Activated CD4-positive, alpha-beta memory T cell treated with anti-CD3 and anti-CD28 coated beads for 36 hours (primary cell): ENCODE results near the gene PARD6G. TPM values are rescaled to one million over a fixed set of nuclear protein-coding genes. Genes with fewer than 3 reads are reported as not detected.

Experiments used
- CTCF ChIA-PET: fragments of 350-600 bp; sonication (Branson Sonifier 250); formaldehyde crosslinking; loops from one replicate; lab custom pipeline; 2021; ENCODE audit warnings: antibody characterized with exemption, inconsistent platforms; lab: Charles Lee
- POLR2A ChIA-PET: fragments of 350-600 bp; sonication (Branson Sonifier 250); formaldehyde crosslinking; loops from one replicate; lab custom pipeline; 2021; ENCODE audit warnings: antibody characterized with exemption; lab: Charles Lee
- DNase-seq: peaks from one replicate; pipeline ENCODE4 v3.0.0-alpha.2; 2020
- H3K27ac Mint-ChIP-seq: one replicate; pipeline ENCODE4 v1.8.0; 2021; ENCODE audit warnings: mixed read lengths
- H3K27me3 Mint-ChIP-seq: one replicate; pipeline ENCODE4 v1.8.0; 2021; ENCODE audit warnings: mixed read lengths
- H3K36me3 Mint-ChIP-seq: one replicate; pipeline ENCODE4 v1.8.0; 2021; ENCODE audit warnings: mixed read lengths
- H3K4me1 Mint-ChIP-seq: one replicate; pipeline ENCODE4 v1.8.0; 2021; ENCODE audit warnings: low read depth, mixed read lengths
- H3K4me3 Mint-ChIP-seq: one replicate; pipeline ENCODE4 v1.8.0; 2021; ENCODE audit warnings: mild to moderate bottlenecking, mixed read lengths
- H3K9me3 Mint-ChIP-seq: one replicate; pipeline ENCODE4 v1.8.0; 2021; ENCODE audit warnings: mixed read lengths
- intact Hi-C: fragments of 100-400 bp; cut with micrococcal nuclease; formaldehyde crosslinking; loops from one replicate; pipeline ENCODE4 v1.15.1; 2023
- total RNA-seq, 2 experiments: library from RNA; stranded (reverse); gene quantifications; one replicate each; pipeline ENCODE4 v1.2.3, GENCODE V29; 2021

Gene PARD6G
- total RNA-seq, 2 experiments from 2014 or later, result 0.17 to 0.40 TPM

GRCh38 chr18:80250740-80251364 lies 3.5 kb upstream of the PARD6G start:
- CTCF ChIA-PET, result interaction anchor here (0.6 to 3.0 kb wide), 4 partner anchors 38 to 547 kb away, joined by 3 to 13 read pairs (median 3); no protein-coding TSS in a partner anchor

DNA sequence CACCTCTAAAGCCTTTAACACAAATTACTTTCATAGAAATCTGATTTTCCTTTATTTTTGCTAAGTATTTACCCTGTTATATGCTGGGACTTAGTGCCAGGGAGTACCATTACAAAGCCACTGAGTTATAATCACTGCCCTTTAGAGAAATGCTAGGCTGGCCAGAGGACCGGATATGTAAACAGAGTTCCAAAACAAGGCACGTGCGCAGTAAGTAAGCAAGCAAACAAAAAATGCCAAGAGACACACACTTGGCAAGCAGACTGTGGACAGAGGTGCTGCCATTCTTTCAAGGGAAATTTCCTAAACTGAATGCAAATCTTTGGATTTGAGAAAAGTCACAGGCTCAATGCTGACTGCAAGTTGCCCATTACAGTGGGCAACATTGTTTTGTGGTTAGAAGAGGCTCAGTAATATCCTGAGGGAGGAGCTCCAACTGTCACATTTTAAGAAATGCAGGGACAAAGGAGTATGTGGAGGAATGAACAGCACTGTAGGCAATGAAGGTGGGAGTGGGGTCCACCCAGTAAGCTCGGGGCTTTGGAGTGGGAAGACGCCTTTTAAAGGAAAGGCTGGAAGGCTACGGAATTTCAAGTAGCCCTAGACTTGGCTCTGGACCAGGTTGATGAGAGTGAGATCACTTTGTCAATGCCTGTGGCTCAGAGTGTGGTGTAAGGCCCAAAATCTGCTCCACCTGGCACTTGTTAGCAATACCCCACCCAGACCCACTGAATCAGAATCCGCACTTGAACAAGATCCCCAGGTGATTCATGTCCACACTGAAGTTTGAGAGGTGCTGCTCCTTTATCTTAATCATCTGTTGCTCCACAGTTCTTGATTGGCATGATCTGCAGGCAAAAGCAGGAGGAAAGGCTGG lies 2.1 kb upstream of the PARD6G start:
- DNase-seq, result no peak
- POLR2A ChIA-PET, result no interaction called here
- H3K36me3 Mint-ChIP-seq, result no peaks in the 10 kb centered on the region
- H3K27ac Mint-ChIP-seq, result no peak overlapping the region
- H3K9me3 Mint-ChIP-seq, result no peaks in the 10 kb centered on the region
- CTCF ChIA-PET, result interaction anchor here (0.9 to 2.5 kb wide), 2 partner anchors 55 to 92 kb away, joined by 3 to 11 read pairs; no protein-coding TSS in a partner anchor
- intact Hi-C loops, result no loop called here
- H3K27me3 Mint-ChIP-seq, result peaks cover 22% of the 10 kb centered on the region
- peaks cover 5% of the 10 kb centered on the region for H3K4me1 Mint-ChIP-seq
- no peak overlapping the region for H3K4me3 Mint-ChIP-seq

More at GRCh38 chr18:80250740-80251364, 3.5 kb upstream of the PARD6G start:
- Mint-ChIP-seq H3K4me1 (peaks cover 3% of the 10 kb centered on the region), H3K27me3 (peaks cover 10% of the 10 kb centered on the region), H3K36me3 (no peaks in the 10 kb centered on the region), H3K27ac (no peak overlapping the region), H3K4me3 (no peak overlapping the region), H3K9me3 (no peaks in the 10 kb centered on the region)
- POLR2A ChIA-PET, result no interaction called here
- intact Hi-C loops, result no loop called here
- no peak for DNase-seq

DNA sequence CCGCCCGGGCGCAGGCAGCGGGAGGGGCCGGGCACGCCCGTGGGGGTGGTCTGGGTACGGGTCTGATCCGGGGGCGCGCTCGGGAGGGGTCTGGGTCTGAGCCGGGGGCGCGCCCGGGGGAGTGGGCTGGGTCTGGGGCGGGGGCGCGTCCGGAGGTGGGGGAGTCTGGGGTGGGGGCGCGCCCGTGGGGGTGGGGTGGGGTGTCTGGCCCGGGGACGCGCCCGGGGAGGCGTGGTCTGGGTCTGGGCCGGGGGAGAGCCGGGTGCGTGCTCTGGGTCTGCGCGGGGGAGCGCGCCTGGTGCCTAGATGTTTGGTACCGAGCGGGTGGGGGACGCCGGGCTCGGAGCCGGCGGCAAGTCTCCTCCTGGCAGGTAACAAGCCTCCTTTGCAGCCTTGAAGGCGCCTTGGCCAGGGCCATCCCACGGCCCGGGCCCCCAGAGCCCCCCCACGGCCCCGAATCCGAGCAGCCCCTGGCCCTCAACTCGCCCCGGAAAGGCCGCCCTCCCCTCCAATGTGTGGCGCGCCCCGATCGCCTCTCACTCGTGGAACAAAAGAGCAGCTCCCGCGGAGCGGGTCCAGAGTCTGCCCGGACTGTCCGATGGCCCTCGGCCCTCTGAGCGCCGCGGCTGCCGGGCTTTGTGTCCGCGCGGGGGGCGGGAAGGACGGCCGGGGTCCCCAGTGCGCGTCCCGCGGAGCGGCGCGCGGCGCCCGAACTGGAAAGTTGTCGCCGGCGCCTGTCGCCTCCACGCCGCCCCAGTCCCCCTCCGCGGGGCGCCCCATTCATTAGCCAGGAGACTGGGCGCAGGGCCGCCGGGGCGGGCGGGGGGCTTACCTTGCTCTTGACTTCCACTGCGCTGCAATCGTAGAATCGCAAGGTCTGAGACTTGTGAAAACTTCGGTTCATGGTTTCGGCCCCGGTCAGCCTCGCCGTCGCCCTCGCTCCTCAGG lies 595 bp downstream of the PARD6G start:
- Mint-ChIP-seq H3K27me3 (peaks cover 36% of the 10 kb centered on the region), H3K27ac (no peak overlapping the region), H3K9me3 (no peaks in the 10 kb centered on the region), H3K36me3 (no peaks in the 10 kb centered on the region), H3K4me3 (peak overlapping the region; percentile 8), H3K4me1 (peaks cover 5% of the 10 kb centered on the region)
- CTCF ChIA-PET, result interaction anchor here (0.6 to 1.0 kb wide), 3 partner anchors 46 to 89 kb away, joined by 3 read pairs; no protein-coding TSS in a partner anchor
- no peak for DNase-seq
- POLR2A ChIA-PET, result no interaction called here
- intact Hi-C loops, result no loop called here

- peaks cover 37% of the 10 kb centered on the region for H3K27me3 Mint-ChIP-seq
- H3K27ac Mint-ChIP-seq, result no peak overlapping the region
- CTCF ChIA-PET, result interaction anchor here (1.9 kb wide), 1 partner anchor 86 kb away, joined by 4 read pairs; no protein-coding TSS in a partner anchor
- H3K4me1 Mint-ChIP-seq, result peaks cover 5% of the 10 kb centered on the region
- no peaks in the 10 kb centered on the region for H3K9me3 Mint-ChIP-seq
- intact Hi-C loops, result no loop called here
- DNase-seq, result no peak
- peak overlapping the region; percentile 53 for H3K4me3 Mint-ChIP-seq
- H3K36me3 Mint-ChIP-seq, result no peaks in the 10 kb centered on the region
- POLR2A ChIA-PET, result interaction anchor here (1.5 kb wide), 1 partner anchor 44 kb away, joined by 3 read pairs; no protein-coding TSS in a partner anchor
Observed at GRCh38 chr18:80245781-80246444, 1.4 kb downstream of the PARD6G start.

GRCh38 chr18:80244956-80245730 lies 2.2 kb downstream of the PARD6G start:
- ChIA-PET CTCF (interaction anchor here (1.0 to 1.9 kb wide), 2 partner anchors 76 to 85 kb away, joined by 3 to 4 read pairs; no protein-coding TSS in a partner anchor), POLR2A (interaction anchor here (1.5 kb wide), 1 partner anchor 43 kb away, joined by 3 read pairs; no protein-coding TSS in a partner anchor)
- Mint-ChIP-seq H3K27ac (no peak overlapping the region), H3K4me1 (peaks cover 5% of the 10 kb centered on the region), H3K4me3 (no peak overlapping the region), H3K36me3 (no peaks in the 10 kb centered on the region), H3K9me3 (no peaks in the 10 kb centered on the region), H3K27me3 (peaks cover 43% of the 10 kb centered on the region)
- no peak for DNase-seq
- intact Hi-C loops, result no loop called here

GRCh38 chr18:80244167-80244566 lies 3.1 kb downstream of the PARD6G start:
- H3K36me3 Mint-ChIP-seq, result no peaks in the 10 kb centered on the region
- H3K9me3 Mint-ChIP-seq, result no peaks in the 10 kb centered on the region
- peaks cover 44% of the 10 kb centered on the region for H3K27me3 Mint-ChIP-seq
- CTCF ChIA-PET, result interaction anchor here (1.9 kb wide), 1 partner anchor 84 kb away, joined by 4 read pairs; no protein-coding TSS in a partner anchor
- POLR2A ChIA-PET, result interaction anchor here (1.4 to 1.5 kb wide), 2 partner anchors 42 to 97 kb away, joined by 3 read pairs; no protein-coding TSS in a partner anchor
- intact Hi-C loops, result no loop called here
- H3K4me3 Mint-ChIP-seq, result no peak overlapping the region
- peaks cover 5% of the 10 kb centered on the region for H3K4me1 Mint-ChIP-seq
- H3K27ac Mint-ChIP-seq, result no peak overlapping the region
- no peak for DNase-seq

DNA sequence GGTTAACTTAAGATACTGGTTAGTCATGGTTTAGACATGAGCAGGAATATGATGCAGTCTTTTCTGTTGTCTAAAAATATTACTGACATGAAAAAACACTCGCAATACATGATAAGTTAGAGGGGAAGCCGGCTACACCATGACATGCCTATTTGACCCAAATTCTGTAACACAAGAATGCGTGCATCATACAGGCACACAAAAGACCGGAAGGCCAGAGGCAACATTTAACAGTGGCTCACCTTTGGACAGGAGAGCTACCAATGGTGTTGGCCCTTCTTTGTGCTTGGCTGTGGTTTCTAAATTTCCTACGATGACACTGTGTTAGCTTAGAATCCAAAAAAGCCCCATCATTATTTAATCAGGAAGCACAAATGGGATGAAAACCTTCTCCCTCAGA lies 4.1 kb downstream of the PARD6G start:
- intact Hi-C loops, result no loop called here
- no peaks in the 10 kb centered on the region for H3K36me3 Mint-ChIP-seq
- no peak overlapping the region for H3K27ac Mint-ChIP-seq
- H3K27me3 Mint-ChIP-seq, result peaks cover 42% of the 10 kb centered on the region
- H3K9me3 Mint-ChIP-seq, result no peaks in the 10 kb centered on the region
- ChIA-PET POLR2A (interaction anchor here (1.4 kb wide), 1 partner anchor 96 kb away, joined by 3 read pairs; no protein-coding TSS in a partner anchor), CTCF (no interaction called here)
- no peak for DNase-seq
- peaks cover 5% of the 10 kb centered on the region for H3K4me1 Mint-ChIP-seq
- H3K4me3 Mint-ChIP-seq, result no peak overlapping the region

- Mint-ChIP-seq H3K4me1 (peaks cover 5% of the 10 kb centered on the region), H3K36me3 (no peaks in the 10 kb centered on the region), H3K4me3 (no peak overlapping the region), H3K27me3 (peaks cover 38% of the 10 kb centered on the region), H3K9me3 (no peaks in the 10 kb centered on the region), H3K27ac (no peak overlapping the region)
- intact Hi-C loops, result no loop called here
- no peak for DNase-seq
- ChIA-PET CTCF (interaction anchor here (0.6 to 2.8 kb wide), 2 partner anchors 66 to 84 kb away, joined by 3 to 10 read pairs; no protein-coding TSS in a partner anchor), POLR2A (no interaction called here)
Observed at GRCh38 chr18:80241919-80242777, 5.2 kb downstream of the PARD6G start.

- ChIA-PET POLR2A (no interaction called here), CTCF (interaction anchor here (2.8 kb wide), 1 partner anchor 81 kb away, joined by 10 read pairs; no protein-coding TSS in a partner anchor)
- no peak overlapping the region for H3K27ac Mint-ChIP-seq
- peaks cover 6% of the 10 kb centered on the region for H3K9me3 Mint-ChIP-seq
- no peak overlapping the region for H3K4me3 Mint-ChIP-seq
- H3K27me3 Mint-ChIP-seq, result peaks cover 33% of the 10 kb centered on the region
- no peaks in the 10 kb centered on the region for H3K36me3 Mint-ChIP-seq
- intact Hi-C loops, result no loop called here
- no peak for DNase-seq
- H3K4me1 Mint-ChIP-seq, result no peaks in the 10 kb centered on the region
Observed at GRCh38 chr18:80239830-80240229, 7.5 kb downstream of the PARD6G start.
